Natural killer cell (primary cell): ENCODE data around the gene SYNJ2. TPM values are rescaled to one million over a fixed set of nuclear protein-coding genes. Genes with fewer than 3 reads are reported as not detected.

Source experiments
- ATAC-seq, 3 donors: fragments of 150-1000 bp in 2 of 3; fragments of 200-7000 bp in 1 of 3; cut with Tn5 transposase; 1 replicate in 1 of 3; 2 replicates in 2 of 3; pipeline ENCODE4 v1.10.0; 2021; ENCODE audit warnings: mild to moderate bottlenecking in 2 of 3, moderate library complexity in 2 of 3
- DNase-seq, 2 donors: peaks; one replicate each; pipeline versions ENCODE4 v3.0.0 to v3.0.0-alpha.2; 2013 to 2021; ENCODE audit warnings: mixed read lengths in 1 of 2
- H3K27ac ChIP-seq: one replicate; pipeline ENCODE4 v1.5.1; 2013; ENCODE audit warnings: mild to moderate bottlenecking, low read length
- H3K27me3 ChIP-seq: one replicate; pipeline ENCODE4 v1.6.1; 2013; ENCODE audit warnings: low read length; ENCODE audit not compliant: control insufficient read depth, insufficient read depth
- H3K36me3 ChIP-seq: one replicate; pipeline ENCODE4 v1.6.1; 2013; ENCODE audit warnings: low read length; ENCODE audit not compliant: control insufficient read depth, insufficient read depth
- H3K4me1 ChIP-seq: one replicate; pipeline ENCODE4 v1.6.1; 2013; ENCODE audit warnings: low read length; ENCODE audit not compliant: control insufficient read depth, insufficient read depth
- H3K4me3 ChIP-seq: one replicate; pipeline ENCODE4 v1.5.1; 2013; ENCODE audit warnings: low read length
- H3K9me3 ChIP-seq: one replicate; pipeline ENCODE4 v1.6.1; 2013; ENCODE audit warnings: low read length; ENCODE audit not compliant: control insufficient read depth, insufficient read depth
- H3K27ac Mint-ChIP-seq, 2 donors: one replicate each; pipeline ENCODE4 v1.8.0; 2022; ENCODE audit warnings: mild to moderate bottlenecking in 2 of 2, mixed read lengths in 2 of 2, moderate library complexity in 1 of 2
- H3K27me3 Mint-ChIP-seq, 2 donors: one replicate each; pipeline ENCODE4 v1.8.0; 2022; ENCODE audit warnings: low read depth in 2 of 2, mixed read lengths in 2 of 2
- H3K36me3 Mint-ChIP-seq: one replicate; pipeline ENCODE4 v1.8.0; 2022; ENCODE audit warnings: mixed read lengths
- H3K4me1 Mint-ChIP-seq, 2 donors: one replicate each; pipeline ENCODE4 v1.8.0; 2022; ENCODE audit warnings: mixed read lengths in 2 of 2
- H3K4me3 Mint-ChIP-seq: one replicate; pipeline ENCODE4 v1.8.0; 2022; ENCODE audit warnings: mild to moderate bottlenecking, moderate library complexity, mixed read lengths
- H3K9me3 Mint-ChIP-seq, 2 donors: one replicate each; pipeline ENCODE4 v1.8.0; 2022; ENCODE audit warnings: mixed read lengths in 2 of 2
- CTCF ChIP-seq: fragments of 200-600 bp; IDR thresholded peaks from one replicate; pipeline ENCODE4 v1.8.0; 2022; ENCODE audit warnings: antibody characterized with exemption
- WGBS: methylation state at CpG from one replicate; pipeline ENCODE4 v1.1.7; 2013; ENCODE audit warnings: missing lambda C conversion rate; ENCODE audit not compliant: insufficient coverage; 5-methylcytosine and 5-hydroxymethylcytosine counted together
- intact Hi-C: fragments of 100-400 bp; cut with micrococcal nuclease; formaldehyde crosslinking; loops from one replicate; pipeline ENCODE4 v1.14.2; 2022
- total RNA-seq, 4 donors: library from RNA; stranded (reverse); fragments of 120-200 nt in 1 of 4; gene quantifications; one replicate each; pipeline versions ENCODE4 v1.2.3 to v1.2.4, GENCODE V29; 2013 to 2022

Gene SYNJ2
- total RNA-seq, 3 donors from 2014 or later (not counting 1 experiment from before 2014, with no cell fraction given): 24.4 to 47.0 (median 28.0) TPM

GRCh38 chr6:158061709-158062461, 80.2 kb downstream of the SYNJ2 start:
- ATAC-seq (no peak), DNase-seq (no peak)
- Histone ChIP-seq H3K4me1 (peaks cover 15% of the 10 kb centered on the region), H3K36me3 (peaks cover 8% of the 10 kb centered on the region), H3K4me3 (no peak overlapping the region), H3K27me3 (no peaks in the 10 kb centered on the region), H3K27ac (no peak overlapping the region), H3K9me3 (no peaks in the 10 kb centered on the region)
- H3K9me3 Mint-ChIP-seq: no peaks in the 10 kb centered on the region
- 94% methylated on average over 26 of the region's 29 CpGs for WGBS
- no peaks in the 10 kb centered on the region for H3K36me3 Mint-ChIP-seq
- no peak for TF ChIP-seq CTCF
- peaks cover 0 to 6% of the 10 kb centered on the region in 2 donors for H3K4me1 Mint-ChIP-seq
- H3K4me3 Mint-ChIP-seq: no peak overlapping the region
- no peaks in the 10 kb centered on the region for H3K27me3 Mint-ChIP-seq
- intact Hi-C loops: no loop called here
- H3K27ac Mint-ChIP-seq: no peak overlapping the region

- ATAC-seq (no peak), DNase-seq (no peak)
- H3K27me3 Mint-ChIP-seq: no peaks in the 10 kb centered on the region
Observed at GRCh38 chr6:158063736-158064135, 82.1 kb downstream of the SYNJ2 start.

GRCh38 chr6:158064725-158065251, 83.1 kb downstream of the SYNJ2 start:
- Histone ChIP-seq H3K36me3 (peaks cover 8% of the 10 kb centered on the region), H3K9me3 (no peaks in the 10 kb centered on the region), H3K27ac (no peak overlapping the region), H3K4me1 (peaks cover 13% of the 10 kb centered on the region), H3K4me3 (no peak overlapping the region), H3K27me3 (no peaks in the 10 kb centered on the region)
- Mint-ChIP-seq H3K9me3 (no peaks in the 10 kb centered on the region), H3K27me3 (no peaks in the 10 kb centered on the region), H3K27ac (no peak overlapping the region), H3K4me3 (no peak overlapping the region), H3K4me1 (peaks cover 12 to 18% of the 10 kb centered on the region in 2 donors), H3K36me3 (no peaks in the 10 kb centered on the region)
- intact Hi-C loops: no loop called here
- DNase-seq: no peak
- TF ChIP-seq CTCF: no peak
- WGBS: 92% methylated on average over 24 of the region's 24 CpGs
- no peak for ATAC-seq

More at GRCh38 chr6:158063736-158064135, 82.1 kb downstream of the SYNJ2 start:
- Mint-ChIP-seq H3K27ac (no peak overlapping the region), H3K9me3 (no peaks in the 10 kb centered on the region), H3K4me3 (no peak overlapping the region), H3K36me3 (no peaks in the 10 kb centered on the region), H3K4me1 (peaks cover 6 to 12% of the 10 kb centered on the region in 2 donors)
- Histone ChIP-seq H3K27me3 (no peaks in the 10 kb centered on the region), H3K9me3 (no peaks in the 10 kb centered on the region), H3K4me1 (peaks cover 9% of the 10 kb centered on the region), H3K27ac (no peak overlapping the region), H3K4me3 (no peak overlapping the region), H3K36me3 (peaks cover 8% of the 10 kb centered on the region)
- WGBS: 97% methylated on average over 11 of the region's 11 CpGs
- intact Hi-C loops: no loop called here
- no peak for TF ChIP-seq CTCF
